ENCODE results near the gene SH3BGRL2.
"Not testable (repeated sequence)": the region's sequence is repeated elsewhere in the genome, so short reads cannot be mapped to it uniquely, and the experiment has no call there.

SH3BGRL2 gene

GRCh38 chr6:79676785-79677736, 45.9 kb downstream of the SH3BGRL2 start:
- no peak for DNase-seq (ENCODE audit: low read depth)
- no peaks in the 10 kb centered on the region for H3K27me3 ChIP-seq (replicated peaks; ENCODE audit: control insufficient read depth, insufficient read depth, low read length)

GRCh38 chr6:79682682-79683081, 51.6 kb downstream of the SH3BGRL2 start:
- not testable (repeated sequence) for H3K9ac ChIP-seq (ENCODE audit: low read length)

More at GRCh38 chr6:79676785-79677736, 45.9 kb downstream of the SH3BGRL2 start:
- H3K9ac ChIP-seq (ENCODE audit: low read length), result no peak overlapping the region
- H3K9me3 ChIP-seq (ENCODE audit: control insufficient read depth, low read length), result peaks cover 4% of the 10 kb centered on the region
- no peaks in the 10 kb centered on the region for H3K36me3 ChIP-seq (ENCODE audit: control insufficient read depth, insufficient read depth, low read length, severe bottlenecking)
- H3K4me1 ChIP-seq (ENCODE audit: control insufficient read depth, insufficient read depth, low read length), result peaks cover 8% of the 10 kb centered on the region
- H3K4me3 ChIP-seq (ENCODE audit: low read length), result no peak overlapping the region

GRCh38 chr6:79684876-79685275, 53.7 kb downstream of the SH3BGRL2 start:
- Histone ChIP-seq H3K9ac (ENCODE audit: low read length) (no peak overlapping the region), H3K4me1 (ENCODE audit: control insufficient read depth, insufficient read depth, low read length) (peaks cover 23% of the 10 kb centered on the region), H3K27me3 (replicated peaks; ENCODE audit: control insufficient read depth, insufficient read depth, low read length) (no peaks in the 10 kb centered on the region), H3K36me3 (ENCODE audit: control insufficient read depth, insufficient read depth, low read length, severe bottlenecking) (no peaks in the 10 kb centered on the region), H3K4me3 (ENCODE audit: low read length) (no peak overlapping the region), H3K9me3 (ENCODE audit: control insufficient read depth, low read length) (no peaks in the 10 kb centered on the region)
- peak; percentile 24 for DNase-seq (ENCODE audit: low read depth)

More at GRCh38 chr6:79682682-79683081, 51.6 kb downstream of the SH3BGRL2 start:
- H3K27me3 ChIP-seq (replicated peaks; ENCODE audit: control insufficient read depth, insufficient read depth, low read length); DNase-seq (ENCODE audit: low read depth); H3K36me3 ChIP-seq (ENCODE audit: control insufficient read depth, insufficient read depth, low read length, severe bottlenecking); H3K4me3 ChIP-seq (ENCODE audit: low read length); H3K9me3 ChIP-seq (ENCODE audit: control insufficient read depth, low read length): not testable (repeated sequence)
- peaks cover 20% of the 10 kb centered on the region for H3K4me1 ChIP-seq (ENCODE audit: control insufficient read depth, insufficient read depth, low read length)

GRCh38 chr6:79686707-79687309, 55.7 kb downstream of the SH3BGRL2 start:
- Histone ChIP-seq H3K27me3 (replicated peaks; ENCODE audit: control insufficient read depth, insufficient read depth, low read length) (no peaks in the 10 kb centered on the region), H3K36me3 (ENCODE audit: control insufficient read depth, insufficient read depth, low read length, severe bottlenecking) (no peaks in the 10 kb centered on the region), H3K4me1 (ENCODE audit: control insufficient read depth, insufficient read depth, low read length) (peaks cover 23% of the 10 kb centered on the region), H3K4me3 (ENCODE audit: low read length) (no peak overlapping the region), H3K9me3 (ENCODE audit: control insufficient read depth, low read length) (no peaks in the 10 kb centered on the region), H3K9ac (ENCODE audit: low read length) (no peak overlapping the region)
- no peak for DNase-seq (ENCODE audit: low read depth)

- Histone ChIP-seq H3K36me3 (ENCODE audit: control insufficient read depth, insufficient read depth, low read length, severe bottlenecking) (no peaks in the 10 kb centered on the region), H3K9ac (ENCODE audit: low read length) (no peak overlapping the region), H3K9me3 (ENCODE audit: control insufficient read depth, low read length) (no peaks in the 10 kb centered on the region), H3K4me3 (ENCODE audit: low read length) (no peak overlapping the region), H3K4me1 (ENCODE audit: control insufficient read depth, insufficient read depth, low read length) (peaks cover 23% of the 10 kb centered on the region), H3K27me3 (replicated peaks; ENCODE audit: control insufficient read depth, insufficient read depth, low read length) (no peaks in the 10 kb centered on the region)
- no peak for DNase-seq (ENCODE audit: low read depth)
Measured at GRCh38 chr6:79687759-79688158, 56.6 kb downstream of the SH3BGRL2 start.

GRCh38 chr6:79694156-79694555, 63.0 kb downstream of the SH3BGRL2 start:
- DNase-seq (ENCODE audit: low read depth), result peak; percentile 36

GRCh38 chr6:79694623-79695343, 63.7 kb downstream of the SH3BGRL2 start:
- Histone ChIP-seq H3K4me1 (ENCODE audit: control insufficient read depth, insufficient read depth, low read length) (peaks cover 29% of the 10 kb centered on the region), H3K4me3 (ENCODE audit: low read length) (peak overlapping the region; percentile 61), H3K9me3 (ENCODE audit: control insufficient read depth, low read length) (no peaks in the 10 kb centered on the region), H3K27me3 (replicated peaks; ENCODE audit: control insufficient read depth, insufficient read depth, low read length) (no peaks in the 10 kb centered on the region), H3K9ac (ENCODE audit: low read length) (peak overlapping the region; percentile 77), H3K36me3 (ENCODE audit: control insufficient read depth, insufficient read depth, low read length, severe bottlenecking) (no peaks in the 10 kb centered on the region)
- DNase-seq (ENCODE audit: low read depth), result no peak

More at GRCh38 chr6:79694156-79694555, 63.0 kb downstream of the SH3BGRL2 start:
- peak overlapping the region; percentile 61 for H3K4me3 ChIP-seq (ENCODE audit: low read length)
- peak overlapping the region; percentile 77 for H3K9ac ChIP-seq (ENCODE audit: low read length)
- peaks cover 29% of the 10 kb centered on the region for H3K4me1 ChIP-seq (ENCODE audit: control insufficient read depth, insufficient read depth, low read length)
- no peaks in the 10 kb centered on the region for H3K36me3 ChIP-seq (ENCODE audit: control insufficient read depth, insufficient read depth, low read length, severe bottlenecking)
- H3K27me3 ChIP-seq (replicated peaks; ENCODE audit: control insufficient read depth, insufficient read depth, low read length), result no peaks in the 10 kb centered on the region
- no peaks in the 10 kb centered on the region for H3K9me3 ChIP-seq (ENCODE audit: control insufficient read depth, low read length)

- no peak for DNase-seq (ENCODE audit: low read depth)
- H3K9ac ChIP-seq (ENCODE audit: low read length), result no peak overlapping the region
- H3K4me1 ChIP-seq (ENCODE audit: control insufficient read depth, insufficient read depth, low read length), result peaks cover 29% of the 10 kb centered on the region
- no peaks in the 10 kb centered on the region for H3K27me3 ChIP-seq (replicated peaks; ENCODE audit: control insufficient read depth, insufficient read depth, low read length)
- no peak overlapping the region for H3K4me3 ChIP-seq (ENCODE audit: low read length)
- H3K9me3 ChIP-seq (ENCODE audit: control insufficient read depth, low read length), result no peaks in the 10 kb centered on the region
- no peaks in the 10 kb centered on the region for H3K36me3 ChIP-seq (ENCODE audit: control insufficient read depth, insufficient read depth, low read length, severe bottlenecking)
Measured at GRCh38 chr6:79697430-79697829, 66.3 kb downstream of the SH3BGRL2 start.

GRCh38 chr6:79699606-79700005, 68.5 kb downstream of the SH3BGRL2 start:
- H3K9me3 ChIP-seq (ENCODE audit: control insufficient read depth, low read length), result no peaks in the 10 kb centered on the region
- no peaks in the 10 kb centered on the region for H3K36me3 ChIP-seq (ENCODE audit: control insufficient read depth, insufficient read depth, low read length, severe bottlenecking)
- peaks cover 19% of the 10 kb centered on the region for H3K4me1 ChIP-seq (ENCODE audit: control insufficient read depth, insufficient read depth, low read length)

GRCh38 chr6:79702691-79703090, 71.6 kb downstream of the SH3BGRL2 start:
- Histone ChIP-seq H3K9ac (ENCODE audit: low read length) (no peak overlapping the region), H3K9me3 (ENCODE audit: control insufficient read depth, low read length) (no peaks in the 10 kb centered on the region), H3K4me3 (ENCODE audit: low read length) (no peak overlapping the region), H3K4me1 (ENCODE audit: control insufficient read depth, insufficient read depth, low read length) (no peaks in the 10 kb centered on the region), H3K27me3 (replicated peaks; ENCODE audit: control insufficient read depth, insufficient read depth, low read length) (no peaks in the 10 kb centered on the region), H3K36me3 (ENCODE audit: control insufficient read depth, insufficient read depth, low read length, severe bottlenecking) (no peaks in the 10 kb centered on the region)
- DNase-seq (ENCODE audit: low read depth), result no peak

More at GRCh38 chr6:79699606-79700005, 68.5 kb downstream of the SH3BGRL2 start:
- no peak for DNase-seq (ENCODE audit: low read depth)
- H3K4me3 ChIP-seq (ENCODE audit: low read length), result no peak overlapping the region
- H3K27me3 ChIP-seq (replicated peaks; ENCODE audit: control insufficient read depth, insufficient read depth, low read length), result no peaks in the 10 kb centered on the region
- H3K9ac ChIP-seq (ENCODE audit: low read length), result no peak overlapping the region

GRCh38 chr6:79704200-79704599, 73.1 kb downstream of the SH3BGRL2 start:
- no peaks in the 10 kb centered on the region for H3K4me1 ChIP-seq (ENCODE audit: control insufficient read depth, insufficient read depth, low read length)
- no peaks in the 10 kb centered on the region for H3K36me3 ChIP-seq (ENCODE audit: control insufficient read depth, insufficient read depth, low read length, severe bottlenecking)
- H3K27me3 ChIP-seq (replicated peaks; ENCODE audit: control insufficient read depth, insufficient read depth, low read length), result no peaks in the 10 kb centered on the region
- H3K9ac ChIP-seq (ENCODE audit: low read length), result no peak overlapping the region
- no peak for DNase-seq (ENCODE audit: low read depth)
- no peaks in the 10 kb centered on the region for H3K9me3 ChIP-seq (ENCODE audit: control insufficient read depth, low read length)
- no peak overlapping the region for H3K4me3 ChIP-seq (ENCODE audit: low read length)
